ENCODE data around the gene GJC2. TPM values are rescaled to one million over a fixed set of nuclear protein-coding genes. Genes with fewer than 3 reads are reported as not detected.

GJC2 gene
- polyA plus RNA-seq, 3 donors from 2014 or later, result not detected

DNA sequence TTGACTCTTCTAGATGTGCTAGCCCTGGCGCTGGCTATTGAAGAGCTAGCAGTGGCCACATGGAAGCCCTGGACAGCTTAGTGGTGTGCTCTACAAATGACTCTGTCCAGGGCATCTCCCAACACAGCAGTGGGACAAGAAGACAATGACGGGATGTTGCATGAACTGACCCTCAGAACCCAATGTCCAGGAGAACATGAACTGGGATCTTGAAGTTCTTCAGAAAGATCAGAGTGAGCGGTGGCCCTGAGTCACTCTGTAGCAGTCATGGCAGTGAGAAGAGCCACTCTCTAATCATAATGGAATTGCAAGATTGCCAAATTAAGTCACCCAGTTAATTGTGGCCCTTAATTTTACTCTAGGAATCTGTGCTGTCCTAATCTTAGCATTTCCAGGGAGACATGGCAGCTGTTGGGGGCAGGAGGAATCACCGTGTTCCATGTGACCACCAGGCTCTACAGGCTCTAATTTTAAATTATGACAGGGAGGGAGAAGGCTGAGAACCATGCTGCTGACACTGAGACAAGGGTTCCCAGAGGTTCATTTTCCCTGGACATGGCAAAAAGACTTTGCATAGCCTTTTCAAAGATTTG, 47.9 kb downstream of the GJC2 start:
- peaks cover 20 to 27% (median 24%) of the 10 kb centered on the region in 3 donors for H3K36me3 Mint-ChIP-seq
- H3K9me3 Mint-ChIP-seq, result peaks cover 7 to 18% (median 12%) of the 10 kb centered on the region in 6 donors
- DNase-seq, result no peak
- H3K4me3 Mint-ChIP-seq, result no peak overlapping the region
- H3K4me1 Mint-ChIP-seq, result no peaks in the 10 kb centered on the region
- H3K27me3 Mint-ChIP-seq (ENCODE audit: low read depth in 3 of 3), result peaks cover 0 to 2% (median 0%) of the 10 kb centered on the region in 3 donors
- no peak overlapping the region for H3K27ac Mint-ChIP-seq

DNA sequence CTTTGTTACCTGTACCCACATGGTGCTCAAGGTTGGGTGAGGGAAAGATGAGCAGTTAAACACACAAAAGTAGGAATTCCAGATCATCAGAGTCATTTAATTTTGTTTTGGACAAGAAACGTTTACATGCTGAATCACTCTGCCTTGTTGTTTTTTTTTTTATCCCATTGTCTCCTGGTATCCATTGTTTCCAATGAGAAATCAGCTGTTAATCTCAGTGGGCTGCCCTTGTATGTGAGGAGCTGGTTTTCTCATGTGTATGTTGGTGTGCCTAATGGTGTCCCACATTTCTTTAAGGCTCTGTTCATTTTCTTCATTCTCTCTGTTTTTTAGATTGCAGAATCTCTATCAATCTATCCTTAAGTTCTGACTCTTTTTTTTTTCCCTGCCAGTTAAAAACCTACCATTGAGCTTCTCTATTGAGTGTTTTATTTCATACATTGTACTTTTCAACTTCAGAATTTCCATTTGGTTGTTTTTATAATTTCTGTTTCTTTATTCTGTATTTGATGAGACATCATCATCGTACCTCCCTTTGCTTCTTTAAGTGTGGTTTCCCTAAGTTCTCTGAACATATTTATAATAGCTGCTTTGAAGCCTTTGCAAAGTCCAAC, 49.4 kb downstream of the GJC2 start:
- no peak for DNase-seq
- peak overlapping the region in 1 of 6 donors; percentile 22 for H3K27ac Mint-ChIP-seq
- H3K36me3 Mint-ChIP-seq, result peaks cover 20 to 27% (median 24%) of the 10 kb centered on the region in 3 donors
- peaks cover 7 to 18% (median 12%) of the 10 kb centered on the region in 6 donors for H3K9me3 Mint-ChIP-seq
- no peaks in the 10 kb centered on the region for H3K4me1 Mint-ChIP-seq
- no peak overlapping the region for H3K4me3 Mint-ChIP-seq
- peaks cover 0 to 5% (median 0%) of the 10 kb centered on the region in 3 donors for H3K27me3 Mint-ChIP-seq (ENCODE audit: low read depth in 3 of 3)

DNA sequence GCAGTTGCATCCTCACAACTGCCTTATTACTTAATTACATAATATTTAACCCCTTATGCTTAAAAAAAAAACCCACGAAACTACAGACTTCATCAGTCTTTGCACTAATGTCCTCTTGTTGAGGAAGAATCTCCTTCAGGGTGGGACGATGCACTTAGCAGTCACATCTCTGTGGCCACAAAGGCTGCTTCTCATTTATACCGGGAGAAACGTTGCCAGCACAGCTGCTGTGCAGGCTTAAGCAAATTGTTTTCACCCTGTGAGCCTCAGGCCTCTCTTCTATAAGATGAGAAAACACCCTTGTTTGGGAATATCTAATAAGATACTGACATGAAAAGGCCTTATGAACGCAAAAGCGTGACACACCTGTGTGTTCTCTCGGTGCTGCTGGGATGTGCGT, 55.2 kb downstream of the GJC2 start:
- H3K27me3 Mint-ChIP-seq (ENCODE audit: low read depth in 3 of 3), result peaks cover 0 to 3% (median 0%) of the 10 kb centered on the region in 3 donors
- DNase-seq, result no peak
- peaks cover 0 to 8% (median 4%) of the 10 kb centered on the region in 3 donors for H3K36me3 Mint-ChIP-seq
- H3K27ac Mint-ChIP-seq, result no peak overlapping the region
- H3K4me3 Mint-ChIP-seq, result no peak overlapping the region
- H3K9me3 Mint-ChIP-seq, result peaks cover 0 to 3% (median 0%) of the 10 kb centered on the region in 6 donors
- no peaks in the 10 kb centered on the region for H3K4me1 Mint-ChIP-seq

DNA sequence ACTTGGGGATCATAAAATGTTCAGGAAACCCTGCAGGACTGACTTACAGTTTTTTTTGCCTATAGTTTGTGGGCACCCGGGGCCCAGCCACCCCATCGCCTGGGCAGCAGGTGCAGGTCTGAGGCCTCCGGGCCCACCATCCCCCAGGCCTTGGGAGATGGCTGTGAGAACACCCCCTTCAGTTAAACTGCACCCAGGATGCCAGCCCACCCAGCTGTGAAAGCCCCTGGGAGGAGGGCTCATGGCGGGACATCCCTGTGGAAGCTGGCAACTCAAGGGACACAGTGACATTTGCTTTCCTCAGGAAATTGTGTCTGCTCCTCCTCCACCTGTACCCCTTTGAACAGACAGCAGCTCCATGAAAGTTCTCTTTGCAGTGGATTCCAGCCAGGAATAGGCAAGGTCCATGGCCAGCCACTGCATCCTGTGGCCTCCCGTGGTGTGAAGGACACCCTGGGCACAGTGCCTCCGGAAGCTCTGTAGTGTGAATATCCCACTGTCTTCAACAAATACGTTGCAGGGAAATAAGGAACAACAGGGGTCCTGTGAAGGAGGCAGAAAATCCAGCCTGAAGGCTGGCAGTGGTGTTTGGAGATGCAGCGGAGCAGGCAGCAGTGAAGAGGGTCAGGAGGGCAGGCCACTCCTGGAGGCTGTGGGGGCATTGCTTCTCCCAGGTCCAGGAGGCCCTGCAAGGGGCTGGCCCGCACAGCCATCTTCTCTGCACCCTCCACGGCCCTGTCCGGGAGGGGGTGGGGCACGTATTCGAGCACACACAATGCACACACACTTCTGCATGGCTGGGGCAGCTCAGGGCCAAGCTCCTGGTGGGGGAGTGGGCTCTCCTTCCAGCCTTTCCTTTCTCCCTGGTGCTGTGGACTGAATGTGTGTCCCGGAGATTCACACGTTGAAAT, 56.1 kb downstream of the GJC2 start:
- peaks cover 0 to 3% (median 0%) of the 10 kb centered on the region in 6 donors for H3K9me3 Mint-ChIP-seq
- H3K4me1 Mint-ChIP-seq, result no peaks in the 10 kb centered on the region
- DNase-seq, result no peak
- no peak overlapping the region for H3K27ac Mint-ChIP-seq
- peaks cover 0 to 4% (median 4%) of the 10 kb centered on the region in 3 donors for H3K36me3 Mint-ChIP-seq
- H3K4me3 Mint-ChIP-seq, result no peak overlapping the region
- peaks cover 0 to 4% (median 0%) of the 10 kb centered on the region in 3 donors for H3K27me3 Mint-ChIP-seq (ENCODE audit: low read depth in 3 of 3)

DNA sequence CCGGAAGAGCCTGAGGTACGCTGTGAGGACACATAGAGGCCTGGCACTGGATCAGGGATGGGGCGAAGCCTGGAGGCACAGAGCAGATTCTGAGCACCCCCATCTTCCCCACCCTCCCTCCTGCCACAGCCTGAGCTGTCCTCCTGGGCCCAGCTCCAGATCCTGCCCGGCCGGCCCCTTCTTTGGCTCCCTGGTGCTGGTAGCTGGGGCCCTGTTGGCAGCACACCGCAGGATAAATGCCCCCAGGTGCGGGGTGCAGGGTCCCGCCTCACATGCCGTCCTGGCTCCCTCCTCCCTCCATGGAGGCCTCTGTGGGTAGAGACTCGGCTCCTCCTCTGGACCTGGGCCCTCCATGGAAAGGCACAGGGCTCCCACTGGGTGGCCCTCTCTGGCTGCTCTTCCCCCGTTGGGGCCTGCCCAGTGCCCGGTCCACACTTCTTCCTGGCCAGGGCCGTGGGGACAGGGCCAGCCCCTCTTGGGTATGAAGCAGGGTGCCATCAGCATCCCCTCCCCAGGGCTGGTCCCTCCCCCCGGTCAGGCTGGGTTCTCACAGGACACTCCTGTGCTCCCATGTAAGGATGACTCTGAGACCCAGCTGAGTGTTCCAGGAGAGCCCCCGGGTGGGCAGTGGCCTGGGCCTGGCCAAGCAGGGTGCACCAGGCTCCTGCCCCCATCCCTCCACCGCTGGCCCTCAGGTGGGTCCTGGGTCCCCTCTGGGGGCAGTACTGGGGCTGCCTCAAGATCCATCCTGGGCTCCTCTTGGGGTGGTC, 57.0 kb downstream of the GJC2 start:
- H3K4me3 Mint-ChIP-seq, result no peak overlapping the region
- no peak for DNase-seq
- H3K36me3 Mint-ChIP-seq, result no peaks in the 10 kb centered on the region
- no peak overlapping the region for H3K27ac Mint-ChIP-seq
- H3K9me3 Mint-ChIP-seq, result no peaks in the 10 kb centered on the region
- peaks cover 0 to 2% of the 10 kb centered on the region in 2 donors for H3K4me1 Mint-ChIP-seq
- peaks cover 0 to 4% (median 0%) of the 10 kb centered on the region in 3 donors for H3K27me3 Mint-ChIP-seq (ENCODE audit: low read depth in 3 of 3)

DNA sequence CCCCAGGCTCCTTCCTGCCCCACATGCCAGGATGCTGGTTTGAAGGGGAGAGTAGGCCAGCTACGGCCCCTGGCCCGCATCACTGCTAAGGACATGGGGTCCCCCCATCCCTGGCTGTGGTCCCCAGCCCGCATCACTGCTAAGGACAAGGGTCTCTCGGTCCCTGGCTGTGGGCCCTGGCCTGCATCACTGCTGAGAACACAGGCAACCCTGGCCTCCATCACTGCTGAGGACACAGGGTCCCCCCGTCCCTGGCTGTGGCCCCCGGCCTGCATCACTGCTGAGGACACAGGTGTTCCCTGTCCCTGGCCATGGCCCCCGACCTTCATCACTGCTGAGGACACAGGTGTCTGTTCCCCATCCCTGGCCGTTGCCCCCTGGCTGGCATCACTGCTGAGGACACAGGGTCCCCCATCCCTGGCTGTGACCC, 57.7 kb downstream of the GJC2 start:
- Mint-ChIP-seq H3K4me1 (peaks cover 0 to 2% of the 10 kb centered on the region in 2 donors), H3K27me3 (ENCODE audit: low read depth in 3 of 3) (peaks cover 0 to 4% (median 0%) of the 10 kb centered on the region in 3 donors), H3K4me3 (no peak overlapping the region), H3K36me3 (no peaks in the 10 kb centered on the region), H3K27ac (no peak overlapping the region), H3K9me3 (no peaks in the 10 kb centered on the region)
- DNase-seq, result no peak

DNA sequence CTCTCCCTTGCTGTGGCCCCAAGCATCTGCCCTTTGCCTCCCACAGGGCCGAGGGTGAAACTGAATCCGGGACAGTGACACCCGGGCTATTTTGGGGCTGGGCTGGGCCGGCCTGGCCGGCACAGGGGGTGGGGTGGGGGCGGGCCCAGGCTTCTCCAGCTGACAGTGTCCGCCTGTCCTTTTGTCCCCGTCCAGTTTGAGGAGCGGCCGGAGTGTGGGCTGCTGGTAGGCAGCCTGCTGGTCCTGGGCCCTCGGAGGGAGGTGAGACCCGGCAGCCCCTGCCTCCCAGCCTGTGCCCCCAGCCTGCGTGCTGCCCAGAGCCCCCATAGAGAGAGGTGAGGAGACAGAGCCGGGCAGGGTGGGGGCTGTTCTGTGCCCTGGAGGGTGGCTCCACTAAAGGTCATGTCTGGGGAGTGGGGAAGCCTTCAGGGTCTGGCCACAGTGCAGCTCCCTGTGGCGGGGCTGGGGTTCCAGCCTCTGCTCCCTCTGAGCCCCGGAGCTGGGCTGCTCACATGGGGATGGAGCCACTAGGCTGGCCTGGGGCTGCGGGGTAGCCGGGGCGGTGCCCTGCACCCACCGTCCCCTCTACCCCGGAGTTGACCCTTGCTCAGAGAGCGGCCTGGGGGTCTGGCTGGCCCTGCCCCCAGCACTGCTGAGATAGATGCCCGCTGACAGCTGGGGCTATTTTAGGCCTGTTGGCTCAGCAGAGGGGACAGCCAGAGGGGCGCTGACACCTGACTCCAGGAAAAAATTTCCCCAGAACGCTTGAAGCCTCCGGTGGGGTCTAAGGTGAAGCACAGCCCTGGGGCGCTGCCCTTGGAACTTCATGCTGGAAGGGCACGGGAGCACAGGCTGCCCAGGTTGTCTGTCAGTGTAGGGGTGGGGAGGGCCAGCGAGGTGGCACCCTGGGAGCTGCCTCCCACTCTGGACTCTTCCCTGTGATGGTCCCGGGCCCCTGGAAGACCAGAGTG, 58.4 kb downstream of the GJC2 start, which contains the start of gene OBSCN:
Gene OBSCN (plus strand): TSS at position 194 of the 971 bp plus-strand sequence. CDS start 3,740 bp downstream, outside the sequence.
- Mint-ChIP-seq H3K36me3 (no peaks in the 10 kb centered on the region), H3K27ac (no peak within 1 kb of the TSS), H3K27me3 (ENCODE audit: low read depth in 3 of 3) (peaks cover 0 to 5% (median 0%) of the 10 kb centered on the region in 3 donors), H3K9me3 (no peaks in the 10 kb centered on the region), H3K4me1 (peaks cover 0 to 2% of the 10 kb centered on the region in 2 donors), H3K4me3 (no peak within 1 kb of the TSS)
- DNase-seq, result no peak

DNA sequence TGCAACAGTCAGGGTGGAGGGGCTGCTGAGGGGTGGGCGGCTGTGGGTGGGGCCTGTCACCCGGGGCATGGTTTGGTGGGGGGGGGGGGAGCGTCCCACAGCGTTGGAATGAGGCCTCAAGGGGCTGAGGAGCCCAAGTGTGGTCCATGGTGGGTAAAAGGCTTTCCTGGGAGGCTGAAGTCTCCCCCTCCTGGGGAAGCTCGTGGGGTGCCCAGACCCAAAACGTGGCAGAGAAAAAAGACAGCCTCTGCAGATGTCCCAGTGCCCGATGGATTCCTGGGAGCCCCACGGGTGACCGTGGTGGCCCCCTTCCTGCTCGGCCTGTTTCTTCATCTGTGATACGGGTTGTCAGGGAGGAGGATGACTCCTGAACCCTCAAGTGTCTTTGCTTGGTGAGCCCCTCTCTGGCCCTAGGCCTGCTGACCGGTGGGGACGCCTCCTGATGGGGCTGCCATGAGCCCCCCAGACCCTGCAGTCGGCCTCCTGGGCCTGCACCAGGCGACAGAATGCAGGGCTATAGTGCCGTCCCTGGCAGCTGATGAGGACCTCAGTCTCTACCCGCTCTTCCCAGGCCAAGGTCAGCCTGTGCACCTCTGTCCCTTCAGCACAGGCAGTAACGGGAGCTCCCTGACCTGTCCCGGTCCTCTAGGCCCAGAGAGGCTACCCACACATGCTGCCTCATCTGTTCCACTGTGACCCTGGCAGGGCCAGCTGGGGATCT, 59.3 kb downstream of the GJC2 start:
- peaks cover 0 to 4% of the 10 kb centered on the region in 2 donors for H3K4me1 Mint-ChIP-seq
- no peak for DNase-seq
- H3K27me3 Mint-ChIP-seq (ENCODE audit: low read depth in 3 of 3), result peaks cover 0 to 4% (median 0%) of the 10 kb centered on the region in 3 donors
- H3K27ac Mint-ChIP-seq, result no peak overlapping the region
- H3K4me3 Mint-ChIP-seq, result no peak overlapping the region
- H3K9me3 Mint-ChIP-seq, result no peaks in the 10 kb centered on the region
- H3K36me3 Mint-ChIP-seq, result no peaks in the 10 kb centered on the region

Other genes starting within 250 kb of the GJC2 start
- gene WNT9A, start 202.0 kb upstream of the GJC2 start, polyA plus RNA-seq, result not detected
- gene WNT3A, start 142.9 kb upstream of the GJC2 start, polyA plus RNA-seq, result not detected
- 100 to 1,000 TPM; 533 to 916 (median 674) TPM for gene ARF1, start 67.2 kb upstream of the GJC2 start, polyA plus RNA-seq
- gene C1orf35, start 46.6 kb upstream of the GJC2 start, polyA plus RNA-seq, result 10 to 100 TPM in 2 of 3 donors, 1 to 10 TPM in 1; 1.8 to 21.7 (median 16.6) TPM
- gene MRPL55, start 40.6 kb upstream of the GJC2 start, polyA plus RNA-seq, result 100 to 1,000 TPM; 125 to 230 (median 129) TPM
- 100 to 1,000 TPM; 516 to 803 (median 763) TPM for gene GUK1, start 9.7 kb upstream of the GJC2 start, polyA plus RNA-seq
- gene IBA57, start 15.9 kb downstream of the GJC2 start, polyA plus RNA-seq, result 1 to 10 TPM; 2.0 to 4.4 (median 2.0) TPM
- gene OBSCN, start 58.1 kb downstream of the GJC2 start, polyA plus RNA-seq, result 1 to 10 TPM in 1 of 3 donors, under 1 TPM in 1, not detected in 1; 0.19 to 1.9 TPM